ENCODE data around the gene EIF2AK2. TPM values are rescaled to one million over a fixed set of nuclear protein-coding genes. Genes with fewer than 3 reads are reported as not detected.
A peak's percentile ranks its signal among the peaks of the same experiment; 100 is the strongest.

Gene EIF2AK2
- polyA plus RNA-seq, 2 of the 4 experiments (the other 2 are of a cell fraction) = 29.8 to 47.2 TPM

- H3K4me1 ChIP-seq = peaks cover 12% of the 10 kb centered on the region
- ATAC-seq = peak; percentile 87 to 89
- ChIA-PET POLR2A (interaction anchor here (0.9 to 1.2 kb wide), 4 partner anchors 36 to 41 kb away, joined by 3 to 5 read pairs (median 4); partner anchors contain the start of gene EIF2AK2), CTCF (interaction anchor here (0.6 to 2.5 kb wide), 4 partner anchors 12 to 103 kb away, joined by 3 to 7 read pairs (median 3); partner anchors contain the start of genes CEBPZ and NDUFAF7)
- no peaks in the 10 kb centered on the region for H3K9me3 ChIP-seq
- FAIRE-seq = peak; percentile 59
- WGBS (ENCODE audit: missing lambda C conversion rate) = under 1% methylated on average over 53 of the region's 72 CpGs
- peak; percentile 88 to 92 for DNase-seq (ENCODE audit: low read depth in 1 of 2, low spot score in 1 of 2)
- peak within 1 kb of the TSS; percentile 70 for H3K4me3 ChIP-seq
- peak within 1 kb of the TSS; percentile 81 to 91 for H3K27ac ChIP-seq
- peak within 1 kb of the TSS; percentile 99 for H3K4me2 ChIP-seq
- TF ChIP-seq, protein P1, sequence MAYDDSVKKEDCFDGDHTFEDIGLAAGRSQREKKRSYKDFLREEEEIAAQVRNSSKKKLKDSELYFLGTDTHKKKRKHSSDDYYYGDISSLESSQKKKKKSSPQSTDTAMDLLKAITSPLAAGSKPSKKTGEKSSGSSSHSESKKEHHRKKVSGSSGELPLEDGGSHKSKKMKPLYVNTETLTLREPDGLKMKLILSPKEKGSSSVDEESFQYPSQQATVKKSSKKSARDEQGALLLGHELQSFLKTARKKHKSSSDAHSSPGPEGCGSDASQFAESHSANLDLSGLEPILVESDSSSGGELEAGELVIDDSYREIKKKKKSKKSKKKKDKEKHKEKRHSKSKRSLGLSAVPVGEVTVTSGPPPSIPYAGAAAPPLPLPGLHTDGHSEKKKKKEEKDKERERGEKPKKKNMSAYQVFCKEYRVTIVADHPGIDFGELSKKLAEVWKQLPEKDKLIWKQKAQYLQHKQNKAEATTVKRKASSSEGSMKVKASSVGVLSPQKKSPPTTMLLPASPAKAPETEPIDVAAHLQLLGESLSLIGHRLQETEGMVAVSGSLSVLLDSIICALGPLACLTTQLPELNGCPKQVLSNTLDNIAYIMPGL (CRISPR knock-in tag; IDR thresholded peaks at IDR 0.05; ENCODE audit: borderline replicate concordance) = peak; percentile 74; the same call in 1 of the 2 replicates
- TF ChIP-seq, protein P2, sequence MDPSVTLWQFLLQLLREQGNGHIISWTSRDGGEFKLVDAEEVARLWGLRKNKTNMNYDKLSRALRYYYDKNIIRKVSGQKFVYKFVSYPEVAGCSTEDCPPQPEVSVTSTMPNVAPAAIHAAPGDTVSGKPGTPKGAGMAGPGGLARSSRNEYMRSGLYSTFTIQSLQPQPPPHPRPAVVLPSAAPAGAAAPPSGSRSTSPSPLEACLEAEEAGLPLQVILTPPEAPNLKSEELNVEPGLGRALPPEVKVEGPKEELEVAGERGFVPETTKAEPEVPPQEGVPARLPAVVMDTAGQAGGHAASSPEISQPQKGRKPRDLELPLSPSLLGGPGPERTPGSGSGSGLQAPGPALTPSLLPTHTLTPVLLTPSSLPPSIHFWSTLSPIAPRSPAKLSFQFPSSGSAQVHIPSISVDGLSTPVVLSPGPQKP (IDR thresholded peaks at IDR 0.05; ENCODE audit: low read depth, low read length) = no peak
- TF ChIP-seq CEBPB (IDR thresholded peaks at IDR 0.05) (no peak), ZC3H11A (IDR thresholded peaks at IDR 0.05) (no peak), ZNF302 (CRISPR knock-in tag; IDR thresholded peaks at IDR 0.05) (no peak), SREBF2 (IDR thresholded peaks at IDR 0.05) (no peak), SMC3 (IDR thresholded peaks at IDR 0.05) (peak; percentile 7; the same call in 1 of the 3 replicates), HOXB13 (CRISPR knock-in tag; IDR thresholded peaks at IDR 0.05; ENCODE audit: low read depth) (no peak), RAD21 (conservative IDR thresholded peaks at IDR 0.05 in 1 of 2, IDR thresholded peaks at IDR 0.05 in 1 of 2) (no peak), EHF (CRISPR knock-in tag; IDR thresholded peaks at IDR 0.05) (no peak), ZSCAN20 (CRISPR knock-in tag; IDR thresholded peaks at IDR 0.05) (no peak), HDAC2 (IDR thresholded peaks at IDR 0.05) (no peak), RCOR1 (IDR thresholded peaks at IDR 0.05; ENCODE audit: low read depth, low read length) (no peak), USF2 (IDR thresholded peaks at IDR 0.05) (0 out of 2 replicates have a peak, but pooled peaks have one; percentile 6), CHD2 (IDR thresholded peaks at IDR 0.05; ENCODE audit: low read length, partially characterized antibody) (no peak), JUN (IDR thresholded peaks at IDR 0.05) (peak; percentile 77 to 90; a peak in 3 of 5 replicates), ZFP36 (IDR thresholded peaks at IDR 0.05; ENCODE audit: borderline replicate concordance, partially characterized antibody) (no peak), HEYL (CRISPR knock-in tag; IDR thresholded peaks at IDR 0.05) (no peak), EP300 (IDR thresholded peaks at IDR 0.05) (no peak), RARB (CRISPR knock-in tag; IDR thresholded peaks at IDR 0.05) (no peak), KDM1A (IDR thresholded peaks at IDR 0.05; ENCODE audit: low read depth) (no peak), MYC (IDR thresholded peaks at IDR 0.05; ENCODE audit: borderline replicate concordance, low read length) (no peak), POLR2AphosphoS2 (conservative IDR thresholded peaks at IDR 0.05; ENCODE audit: low read length) (no peak), EHMT2 (IDR thresholded peaks at IDR 0.05; ENCODE audit: low read depth) (no peak), FOSL2 (IDR thresholded peaks at IDR 0.05) (no peak), FOSL2 (CRISPR knock-in tag; IDR thresholded peaks at IDR 0.05) (no peak), ESRRA (IDR thresholded peaks at IDR 0.05; ENCODE audit: borderline replicate concordance, low read length) (no peak), ATOH8 (CRISPR knock-in tag; IDR thresholded peaks at IDR 0.05; ENCODE audit: low read depth) (no peak), POLR2A (IDR thresholded peaks at IDR 0.05; ENCODE audit: low read length) (peak; percentile 91)
- TF ChIP-seq, protein P3, sequence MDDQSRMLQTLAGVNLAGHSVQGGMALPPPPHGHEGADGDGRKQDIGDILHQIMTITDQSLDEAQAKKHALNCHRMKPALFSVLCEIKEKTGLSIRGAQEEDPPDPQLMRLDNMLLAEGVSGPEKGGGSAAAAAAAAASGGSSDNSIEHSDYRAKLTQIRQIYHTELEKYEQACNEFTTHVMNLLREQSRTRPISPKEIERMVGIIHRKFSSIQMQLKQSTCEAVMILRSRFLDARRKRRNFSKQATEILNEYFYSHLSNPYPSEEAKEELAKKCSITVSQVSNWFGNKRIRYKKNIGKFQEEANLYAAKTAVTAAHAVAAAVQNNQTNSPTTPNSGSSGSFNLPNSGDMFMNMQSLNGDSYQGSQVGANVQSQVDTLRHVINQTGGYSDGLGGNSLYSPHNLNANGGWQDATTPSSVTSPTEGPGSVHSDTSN (IDR thresholded peaks at IDR 0.05) = no peak
- TF ChIP-seq, protein P4, sequence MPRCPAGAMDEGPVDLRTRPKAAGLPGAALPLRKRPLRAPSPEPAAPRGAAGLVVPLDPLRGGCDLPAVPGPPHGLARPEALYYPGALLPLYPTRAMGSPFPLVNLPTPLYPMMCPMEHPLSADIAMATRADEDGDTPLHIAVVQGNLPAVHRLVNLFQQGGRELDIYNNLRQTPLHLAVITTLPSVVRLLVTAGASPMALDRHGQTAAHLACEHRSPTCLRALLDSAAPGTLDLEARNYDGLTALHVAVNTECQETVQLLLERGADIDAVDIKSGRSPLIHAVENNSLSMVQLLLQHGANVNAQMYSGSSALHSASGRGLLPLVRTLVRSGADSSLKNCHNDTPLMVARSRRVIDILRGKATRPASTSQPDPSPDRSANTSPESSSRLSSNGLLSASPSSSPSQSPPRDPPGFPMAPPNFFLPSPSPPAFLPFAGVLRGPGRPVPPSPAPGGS (IDR thresholded peaks at IDR 0.05) = peak; percentile 88
- TF ChIP-seq, protein P5, sequence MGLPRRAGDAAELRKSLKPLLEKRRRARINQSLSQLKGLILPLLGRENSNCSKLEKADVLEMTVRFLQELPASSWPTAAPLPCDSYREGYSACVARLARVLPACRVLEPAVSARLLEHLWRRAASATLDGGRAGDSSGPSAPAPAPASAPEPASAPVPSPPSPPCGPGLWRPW (IDR thresholded peaks at IDR 0.05) = no peak
- TF ChIP-seq, protein P6, sequence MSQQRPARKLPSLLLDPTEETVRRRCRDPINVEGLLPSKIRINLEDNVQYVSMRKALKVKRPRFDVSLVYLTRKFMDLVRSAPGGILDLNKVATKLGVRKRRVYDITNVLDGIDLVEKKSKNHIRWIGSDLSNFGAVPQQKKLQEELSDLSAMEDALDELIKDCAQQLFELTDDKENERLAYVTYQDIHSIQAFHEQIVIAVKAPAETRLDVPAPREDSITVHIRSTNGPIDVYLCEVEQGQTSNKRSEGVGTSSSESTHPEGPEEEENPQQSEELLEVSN (IDR thresholded peaks at IDR 0.05; ENCODE audit: borderline replicate concordance, low read depth) = peak; percentile 93
Observed at GRCh38 chr2:37196320-37197195, 39.8 kb upstream of the EIF2AK2 start, which contains the start of gene CEBPZOS. Gene CEBPZOS, plus strand, starts transcription at chr2:37196496. Its CDS starts 3,209 bp downstream, at chr2:37199705.
